Uterus (tissue), 2 donors: ENCODE measurements around the gene DHRS1.

Experiments
- CTCF ChIP-seq, 4 experiments: fragments of 200-600 bp in 2 of 4; fragments of 450-650 bp in 2 of 4; sonication (generic) in 2 of 4; IDR thresholded peaks; one replicate each; pipeline ENCODE4 v1.5.1; 2016 to 2019; ENCODE audit warnings: antibody characterized with exemption in 4 of 4, mild to moderate bottlenecking in 2 of 4, moderate library complexity in 1 of 4
- POLR2A ChIP-seq, 2 donors: fragments of 450-650 bp; IDR thresholded peaks; one replicate each; pipeline ENCODE4 v1.6.1; 2016; ENCODE audit warnings: antibody characterized with exemption in 2 of 2, mild to moderate bottlenecking in 1 of 2, moderate library complexity in 1 of 2

GRCh38 chr14:24309538-24310264, 10.1 kb upstream of the DHRS1 start, which contains the start of gene LTB4R2:
- TF ChIP-seq CTCF (IDR thresholded peaks at IDR 0.05) (no peak), POLR2A (IDR thresholded peaks at IDR 0.05) (no peak)
